HepG2 (cell line): Measurements from ENCODE around the gene MMRN2. TPM values are rescaled to one million over a fixed set of nuclear protein-coding genes. Genes with fewer than 3 reads are reported as not detected.
A peak's percentile ranks its signal among the peaks of the same experiment; 100 is the strongest.

Experiments used
- ATAC-seq: fragments of 200-7000 bp; cut with Tn5 transposase; 3 replicates; pipeline ENCODE4 v1.9.1; 2020; ENCODE audit warnings: mild to moderate bottlenecking, moderate library complexity
- BruUV-seq: library from RNA; stranded (reverse); fragments of 400-500 nt; replicated peaks from 2 replicates; lab custom pipeline; 2021; lab: Mats Ljungman, UMichigan
- CTCF ChIA-PET: fragments of 300-600 bp; formaldehyde crosslinking; extraction: SDS; loops from one replicate; lab custom pipeline; 2021; ENCODE audit warnings: low total read pairs, inconsistent platforms, low intra/inter-chr PET ratio; lab: Yijun Ruan, JAX
- POLR2A ChIA-PET: fragments of 350-600 bp; sonication (Branson Sonifier 250); formaldehyde crosslinking; loops from one replicate; lab custom pipeline; 2020; ENCODE audit warnings: antibody characterized with exemption, inconsistent platforms; lab: Yijun Ruan, JAX
- DNase-seq: peaks from one replicate; pipeline ENCODE4 v3.0.0-alpha.2; 2015; ENCODE audit warnings: low spot score
- FAIRE-seq: peaks from 3 replicates; lab custom pipeline; 2011; peaks lifted over from hg19 to GRCh38; lab: Jason Lieb, UNC
- H2AFZ ChIP-seq: one replicate; pipeline ENCODE4 v1.6.1; 2011; ENCODE audit warnings: low read length, inconsistent platforms
- H3K27ac ChIP-seq: fragments of 300-600 bp; 3 replicates; pipeline ENCODE4 v1.8.0; 2011; ENCODE audit warnings: mixed run types, mild to moderate bottlenecking, mixed read lengths, low read length, inconsistent platforms; ENCODE audit not compliant: insufficient read depth; ENCODE audit errors: extremely low read length
- H3K27me3 ChIP-seq, 2 experiments: fragments of 200-600 bp in 1 of 2; 2 replicates in 1 of 2; 3 replicates in 1 of 2; pipeline versions ENCODE4 v1.6.0 to v1.8.0; 2011; ENCODE audit warnings: low read length in 2 of 2, mild to moderate bottlenecking in 2 of 2, moderate library complexity in 2 of 2, inconsistent platforms in 1 of 2; ENCODE audit not compliant: insufficient read depth in 2 of 2, control insufficient read depth in 1 of 2
- H3K36me3 ChIP-seq, 2 experiments: fragments of 200-600 bp in 1 of 2; replicated peaks in 1 of 2; 2 replicates in 1 of 2; 3 replicates in 1 of 2; pipeline versions ENCODE4 v1.5.1 to v1.8.0; 2011; ENCODE audit warnings: low read length in 2 of 2, inconsistent platforms in 1 of 2; ENCODE audit not compliant: insufficient read depth in 2 of 2, control insufficient read depth in 1 of 2
- H3K4me1 ChIP-seq: 2 replicates; pipeline ENCODE4 v1.5.1; 2012; ENCODE audit warnings: low read length, inconsistent platforms; ENCODE audit not compliant: insufficient read depth
- H3K4me2 ChIP-seq: 2 replicates; pipeline ENCODE4 v1.6.0; 2011; ENCODE audit warnings: low read depth, low read length, inconsistent platforms
- H3K4me3 ChIP-seq, 3 experiments: fragments of 200-600 bp in 1 of 3; sonication (generic), shearing (Covaris generic) in 1 of 3; replicated peaks in 1 of 3; 2 replicates each; pipeline ENCODE4 v1.5.1; 2011 to 2016; ENCODE audit warnings: low read length in 3 of 3, inconsistent platforms in 2 of 3, low read depth in 2 of 3, mild to moderate bottlenecking in 2 of 3, control low read depth in 1 of 3, mixed read lengths in 1 of 3; ENCODE audit not compliant: insufficient read depth in 1 of 3
- H3K79me2 ChIP-seq: one replicate; pipeline ENCODE4 v1.6.1; 2011; ENCODE audit warnings: low read length, inconsistent platforms; ENCODE audit not compliant: insufficient read depth
- H3K9ac ChIP-seq: 2 replicates; pipeline ENCODE4 v1.6.0; 2011; ENCODE audit warnings: mild to moderate bottlenecking, low read depth, low read length, inconsistent platforms; ENCODE audit not compliant: insufficient read depth
- H3K9me3 ChIP-seq: 2 replicates; pipeline ENCODE4 v1.5.1; 2012; ENCODE audit warnings: mild to moderate bottlenecking, low read length
- H4K20me1 ChIP-seq: 2 replicates; pipeline ENCODE4 v1.6.0; 2011; ENCODE audit warnings: inconsistent platforms, mild to moderate bottlenecking, low read length, moderate library complexity; ENCODE audit not compliant: insufficient read depth
- CENPBD1 ChIP-seq: sonication (generic); formaldehyde crosslinking; IDR thresholded peaks from 2 replicates; pipeline ENCODE4 v1.8.0; 2022; ENCODE audit warnings: missing genetic modification reagents, low read depth, mild to moderate bottlenecking, borderline replicate concordance
- HNF4G ChIP-seq, 2 experiments: sonication (generic) in 1 of 2; formaldehyde crosslinking in 1 of 2; IDR thresholded peaks; 2 replicates each; pipeline versions ENCODE4 v1.4.0 to v1.6.1; 2011 to 2020; ENCODE audit warnings: borderline replicate concordance in 2 of 2, low read depth in 2 of 2, mild to moderate bottlenecking in 2 of 2, low read length in 1 of 2, missing genetic modification reagents in 1 of 2, moderate library complexity in 1 of 2
- PREB ChIP-seq: sonication (generic); formaldehyde crosslinking; IDR thresholded peaks from 2 replicates; pipeline ENCODE4 v1.4.0; 2020; ENCODE audit warnings: missing genetic modification reagents
- SP4 ChIP-seq: sonication (generic); formaldehyde crosslinking; IDR thresholded peaks from 2 replicates; pipeline ENCODE4 v1.8.1; 2023; ENCODE audit warnings: mild to moderate bottlenecking, missing genetic modification reagents
- STAT6 ChIP-seq: sonication (generic); formaldehyde crosslinking; IDR thresholded peaks from 2 replicates; pipeline ENCODE4 v1.4.0; 2020; ENCODE audit warnings: missing genetic modification reagents, mild to moderate bottlenecking, borderline replicate concordance
- ZNF407 ChIP-seq: sonication (generic); formaldehyde crosslinking; IDR thresholded peaks from one replicate; pipeline ENCODE4 v1.5.1; 2020; ENCODE audit warnings: mild to moderate bottlenecking, missing genetic modification reagents; ENCODE audit errors: not compliant biosample characterization
- WGBS: methylation state at CpG from one replicate; pipeline ENCODE4 v1.1.6; 2017; ENCODE audit warnings: low lambda C conversion rate; 5-methylcytosine and 5-hydroxymethylcytosine counted together
- in situ Hi-C: cut with HindIII; loops from 2 replicates; pipeline ENCODE4 v1.10.0; 2017; ENCODE audit warnings: low pct_unique_long_range_greater_than_20kb; ENCODE audit not compliant: extremely low pct_ligation_motif_present
- intact Hi-C: fragments of 100-400 bp; cut with micrococcal nuclease; formaldehyde crosslinking; loops from one replicate; pipeline ENCODE4 v1.10.0; 2022; ENCODE audit not compliant: unreplicated experiment
- polyA plus RNA-seq, 8 experiments: library from polyadenylated mRNA; depleted of rRNA in 3 of 8; stranded (reverse) in 7 of 8; unstranded in 1 of 8; fragments of >200 nt; fragmentation: Illumina TruSeq in 4 of 8; extraction: Trizol in 4 of 8; gene quantifications; 2 replicates each; pipeline versions ENCODE4 v1.2.1 to v1.2.3, GENCODE V29; 2011 to 2016; ENCODE audit warnings: low read depth in 4 of 8, missing spikeins in 1 of 8, mixed read lengths in 1 of 8; ENCODE audit not compliant: insufficient read depth in 1 of 8
- total RNA-seq, 5 experiments: library from RNA; depleted of rRNA; stranded (reverse); fragments of >200 nt; fragmentation: Illumina TruSeq; extraction: Trizol; gene quantifications; 2 replicates each; pipeline ENCODE4 v1.2.3, GENCODE V29; 2016; ENCODE audit warnings: low read depth in 1 of 5

MMRN2 gene
- total and polyA plus RNA-seq, 2 of the 13 experiments (the other 11 are each of a cell fraction or from before 2014, with no cell fraction given) = 0.04 TPM; not detected in 1

GRCh38 chr10:86965986-86966654 lies 8.7 kb upstream of the MMRN2 start:
- Histone ChIP-seq H3K4me1 (peaks cover 30% of the 10 kb centered on the region), H3K4me3 (peak overlapping the region in 1 of 3 experiments; percentile 56; a peak in 2 of 6 replicates), H2AFZ (peak overlapping the region; percentile 70), H3K27ac (no peak overlapping the region), H3K79me2 (no peaks in the 10 kb centered on the region), H3K4me2 (peak overlapping the region; percentile 88), H4K20me1 (no peaks in the 10 kb centered on the region), H3K36me3 (no peaks in the 10 kb centered on the region), H3K9me3 (no peaks in the 10 kb centered on the region), H3K9ac (no peak overlapping the region), H3K27me3 (peaks cover 7 to 62% of the 10 kb centered on the region in 2 experiments; a peak in 4 of 5 replicates)
- no TSS peak for BruUV-seq
- FAIRE-seq (no peak), ATAC-seq (no peak), DNase-seq (no peak)
- 42% methylated on average over 10 of the region's 11 CpGs for WGBS
- in situ Hi-C loops (no loop called here), intact Hi-C loops (no loop called here)
- ChIA-PET CTCF (interaction anchor here (2.6 kb wide), 1 partner anchor 26 kb away, joined by 26 read pairs; no protein-coding TSS in a partner anchor), POLR2A (no interaction called here)
- TF ChIP-seq ZNF407 (CRISPR knock-in tag) = peak; percentile 34
- TF ChIP-seq PREB = no peak
- peak; percentile 28; the same call in 1 of the 2 replicates for TF ChIP-seq SP4 (CRISPR knock-in tag)
- TF ChIP-seq STAT6 (CRISPR knock-in tag) = no peak
- TF ChIP-seq HNF4G (IDR thresholded peaks at IDR 0.05; ENCODE audit: borderline replicate concordance, low read depth, low read length) = no peak
- TF ChIP-seq HNF4G (CRISPR knock-in tag; IDR thresholded peaks at IDR 0.05; ENCODE audit: borderline replicate concordance, low read depth) = no peak
- TF ChIP-seq CENPBD1 (CRISPR knock-in tag) = no peak
